DND-41 (cell line): ENCODE results near the gene HDLBP.

Experiments
- ATAC-seq: fragments of 200-7000 bp; cut with Tn5 transposase; 3 replicates; pipeline ENCODE4 v1.9.1; 2021; ENCODE audit warnings: low read depth; ENCODE audit not compliant: insufficient read depth
- DNase-seq: peaks from one replicate; pipeline ENCODE4 v3.0.0-alpha.2; 2020
- H2AFZ ChIP-seq: 2 replicates; pipeline ENCODE4 v1.6.0; 2012; ENCODE audit warnings: low read depth, low read length
- H3K27ac ChIP-seq: 2 replicates; pipeline ENCODE4 v1.5.1; 2012; ENCODE audit warnings: low read length, inconsistent platforms
- H3K27me3 ChIP-seq: fragments of 200-600 bp; sonication (generic); 2 replicates; pipeline ENCODE4 v1.6.0; 2012; ENCODE audit warnings: low read length, mild to moderate bottlenecking, inconsistent platforms; ENCODE audit not compliant: insufficient read depth, poor library complexity
- H3K36me3 ChIP-seq: 2 replicates; pipeline ENCODE4 v1.5.1; 2012; ENCODE audit warnings: low read length, inconsistent platforms; ENCODE audit not compliant: insufficient read depth
- H3K4me1 ChIP-seq: 2 replicates; pipeline ENCODE4 v1.5.1; 2012; ENCODE audit warnings: mild to moderate bottlenecking, low read length; ENCODE audit not compliant: insufficient read depth
- H3K4me2 ChIP-seq: 2 replicates; pipeline ENCODE4 v1.6.0; 2012; ENCODE audit warnings: mild to moderate bottlenecking, moderate library complexity, low read length, inconsistent platforms; ENCODE audit not compliant: insufficient read depth
- H3K4me3 ChIP-seq, 2 experiments: fragments of 200-600 bp in 1 of 2; shearing (Covaris generic) in 1 of 2; 2 replicates each; pipeline ENCODE4 v1.5.1; 2012 to 2016; ENCODE audit warnings: inconsistent platforms in 2 of 2, low read length in 2 of 2, mild to moderate bottlenecking in 2 of 2, low read depth in 1 of 2, moderate library complexity in 1 of 2
- H3K79me2 ChIP-seq: 2 replicates; pipeline ENCODE4 v1.6.0; 2012; ENCODE audit warnings: low read length, inconsistent platforms; ENCODE audit not compliant: insufficient read depth
- H3K9ac ChIP-seq: 2 replicates; pipeline ENCODE4 v1.6.0; 2012; ENCODE audit warnings: low read depth, mild to moderate bottlenecking, inconsistent platforms, low read length, moderate library complexity
- H3K9me3 ChIP-seq: 2 replicates; pipeline ENCODE4 v1.5.1; 2012; ENCODE audit warnings: low read length, moderate library complexity, mild to moderate bottlenecking, inconsistent platforms; ENCODE audit not compliant: insufficient read depth, severe bottlenecking
- H4K20me1 ChIP-seq: 2 replicates; pipeline ENCODE4 v1.6.0; 2012; ENCODE audit warnings: low read length; ENCODE audit not compliant: insufficient read depth
- CTCF ChIP-seq: IDR thresholded peaks from 2 replicates; pipeline ENCODE4 v1.5.1; 2012; ENCODE audit warnings: borderline replicate concordance, low read length, moderate library complexity, mild to moderate bottlenecking; ENCODE audit not compliant: poor library complexity, severe bottlenecking; ENCODE audit errors: extremely low read depth
- EZH2 ChIP-seq: IDR thresholded peaks from 3 replicates; pipeline ENCODE4 v1.6.1; 2012; ENCODE audit warnings: borderline replicate concordance, low read depth, mild to moderate bottlenecking, moderate library complexity, low read length, inconsistent platforms; ENCODE audit not compliant: severe bottlenecking

The HDLBP gene

DNA sequence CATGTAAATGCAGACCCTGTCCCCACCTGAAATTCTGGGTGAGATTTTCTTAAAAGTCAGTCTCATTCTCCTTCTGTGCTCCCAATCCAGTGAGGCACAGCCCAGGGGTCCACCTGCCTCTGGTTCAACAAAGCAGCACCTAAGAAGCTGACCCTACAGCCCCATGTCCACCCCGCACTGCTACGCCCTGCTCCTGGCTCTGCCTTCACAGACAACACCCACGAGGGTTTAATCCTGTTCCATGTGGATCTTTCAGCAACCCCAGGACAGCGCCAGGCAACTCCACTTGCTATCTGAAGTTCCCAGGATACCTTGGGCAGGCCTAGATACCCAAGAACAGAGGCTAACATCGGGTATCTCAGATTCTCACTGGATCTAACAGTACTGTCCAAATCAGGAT is 44.9 kb downstream of the HDLBP start:
- Histone ChIP-seq H3K4me2 (no peak overlapping the region), H3K36me3 (peaks cover 30% of the 10 kb centered on the region), H3K9ac (no peak overlapping the region), H4K20me1 (peaks cover 73% of the 10 kb centered on the region), H3K4me3 (no peak overlapping the region), H3K27ac (no peak overlapping the region), H3K4me1 (no peaks in the 10 kb centered on the region), H3K9me3 (no peaks in the 10 kb centered on the region), H3K79me2 (peaks cover 79% of the 10 kb centered on the region), H3K27me3 (no peaks in the 10 kb centered on the region), H2AFZ (no peak overlapping the region)
- DNase-seq: no peak
- TF ChIP-seq EZH2: no peak
- TF ChIP-seq CTCF: no peak
- ATAC-seq: no peak

DNA sequence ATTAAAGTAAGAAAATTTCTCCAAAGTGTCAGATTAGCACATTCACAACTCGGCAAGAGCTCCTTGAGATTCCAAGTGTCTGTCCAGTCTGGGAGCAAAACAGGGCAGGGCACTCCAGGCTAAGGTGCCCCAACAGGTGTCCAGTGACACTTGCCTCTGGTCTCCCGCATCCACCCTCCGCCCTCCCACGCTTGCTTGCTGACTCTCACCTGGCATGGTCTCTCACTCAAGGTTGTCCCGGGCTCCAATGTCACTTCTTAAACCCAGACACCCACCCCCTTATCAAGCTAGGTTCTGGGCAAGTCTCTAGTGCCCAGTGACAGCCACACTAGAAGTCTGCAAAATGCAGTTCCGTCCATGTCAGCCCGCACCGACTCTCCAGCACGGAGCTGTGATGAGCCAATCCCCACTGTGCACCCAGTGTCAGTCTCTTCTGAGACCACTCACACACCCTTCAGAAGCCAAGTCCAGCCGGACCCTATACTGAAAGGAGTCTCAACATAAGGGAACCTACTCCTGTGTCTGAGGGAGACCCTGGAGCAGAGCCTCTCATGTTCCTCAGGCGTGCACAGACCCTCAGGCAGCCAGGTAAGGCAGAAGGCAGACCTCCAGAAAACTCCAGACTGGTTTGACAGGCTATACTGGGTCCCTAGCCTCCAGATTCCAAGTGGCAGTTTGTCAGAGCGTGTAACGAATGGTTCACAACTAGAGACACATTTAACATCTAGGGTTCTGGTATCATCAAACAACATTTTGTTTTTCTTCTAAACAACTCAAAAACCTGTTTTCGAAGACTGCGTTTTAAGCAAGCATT is 45.6 kb downstream of the HDLBP start:
- Histone ChIP-seq H4K20me1 (peaks cover 69% of the 10 kb centered on the region), H3K27me3 (no peaks in the 10 kb centered on the region), H3K4me1 (no peaks in the 10 kb centered on the region), H3K9ac (no peak overlapping the region), H3K27ac (no peak overlapping the region), H3K4me3 (no peak overlapping the region), H3K36me3 (peaks cover 34% of the 10 kb centered on the region), H2AFZ (no peak overlapping the region), H3K4me2 (no peak overlapping the region), H3K9me3 (no peaks in the 10 kb centered on the region), H3K79me2 (peaks cover 72% of the 10 kb centered on the region)
- no peak for ATAC-seq
- no peak for DNase-seq
- TF ChIP-seq EZH2: no peak
- no peak for TF ChIP-seq CTCF

DNA sequence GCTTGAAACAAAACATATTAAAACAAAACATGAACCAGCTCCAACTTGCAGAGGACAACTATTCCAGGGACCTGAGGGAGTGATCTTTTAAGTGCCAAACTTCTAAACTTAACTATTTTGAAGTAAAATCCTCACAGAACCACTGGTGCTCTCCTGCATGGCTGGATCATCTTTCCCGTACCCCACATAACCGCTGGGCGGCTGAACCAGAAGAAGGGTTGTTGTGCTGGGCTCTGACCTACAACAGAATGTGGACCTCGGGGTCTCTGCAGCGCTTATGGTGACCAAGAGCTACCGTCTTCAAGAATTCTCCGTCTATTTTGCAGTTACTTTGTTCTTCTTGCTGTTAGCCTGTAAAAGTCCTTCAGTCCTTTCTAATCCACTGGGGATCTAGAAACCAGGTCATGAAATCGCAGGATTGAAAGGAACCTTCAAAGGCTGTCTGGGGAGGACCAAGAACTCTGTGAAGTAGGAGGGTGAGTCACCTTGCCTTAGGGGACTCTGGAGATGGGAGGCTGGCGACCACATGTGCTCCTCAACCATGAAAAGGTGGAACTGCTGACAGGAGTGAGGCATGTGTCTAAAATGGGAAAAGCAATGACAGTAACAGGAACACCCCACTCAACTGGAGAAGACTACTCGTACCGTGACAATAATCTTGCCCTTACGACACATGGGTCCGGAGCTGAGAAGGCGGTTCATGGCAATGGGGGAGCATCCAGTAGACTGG is 46.6 kb downstream of the HDLBP start:
- Histone ChIP-seq H3K4me3 (no peak overlapping the region), H3K27me3 (no peaks in the 10 kb centered on the region), H2AFZ (no peak overlapping the region), H3K27ac (no peak overlapping the region), H3K4me2 (no peak overlapping the region), H4K20me1 (peaks cover 62% of the 10 kb centered on the region), H3K9ac (no peak overlapping the region), H3K9me3 (no peaks in the 10 kb centered on the region), H3K4me1 (no peaks in the 10 kb centered on the region), H3K36me3 (peaks cover 36% of the 10 kb centered on the region), H3K79me2 (peaks cover 62% of the 10 kb centered on the region)
- DNase-seq (no peak), ATAC-seq (no peak)
- no peak for TF ChIP-seq EZH2
- TF ChIP-seq CTCF: no peak
